Measurements from ENCODE around the gene ADAM8.
A peak's percentile ranks its signal among the peaks of the same experiment; 100 is the strongest.
"Not testable (repeated sequence)": the region's sequence is repeated elsewhere in the genome, so short reads cannot be mapped to it uniquely, and the experiment has no call there.

ADAM8 gene

DNA sequence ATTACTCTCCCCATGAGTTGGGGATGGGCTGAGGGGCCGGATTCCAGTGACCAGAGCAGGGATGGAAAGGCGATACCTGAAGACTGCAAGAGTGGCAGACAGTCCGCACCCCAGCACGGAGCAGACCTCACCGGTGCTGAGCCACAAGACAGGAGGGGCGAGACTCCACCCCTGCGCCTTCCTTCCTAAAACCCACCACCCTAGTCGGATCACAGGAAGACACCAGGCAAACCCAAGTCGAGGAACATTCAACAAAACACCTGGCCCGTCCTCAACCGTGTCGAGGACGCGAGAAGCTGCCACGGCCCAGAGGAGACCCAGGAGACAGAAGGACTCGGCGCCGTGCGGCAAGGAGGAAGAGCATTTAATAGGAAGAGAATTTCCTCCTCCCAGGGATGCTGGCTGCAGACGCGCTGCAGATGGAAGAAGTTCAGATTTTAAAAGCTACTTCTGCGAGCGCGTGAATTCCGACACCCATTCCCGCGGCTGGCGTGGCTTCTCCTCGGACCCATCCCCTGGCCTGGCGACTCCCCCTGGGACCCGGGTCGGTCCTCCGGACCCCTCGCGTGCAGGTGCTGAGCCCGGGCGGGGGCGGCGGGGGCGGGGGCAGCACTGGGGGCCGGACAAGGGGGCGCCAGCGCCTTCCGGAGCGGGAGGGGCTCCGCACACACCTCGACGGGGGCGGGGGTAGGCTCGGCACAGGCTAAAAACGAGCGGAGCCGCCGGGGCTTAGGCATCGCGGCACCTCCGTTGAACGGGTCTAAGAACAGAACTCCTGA, 47.2 kb downstream of the ADAM8 start:
- no peak for DNase-seq

GRCh38 chr10:133227256-133227655, 49.4 kb downstream of the ADAM8 start:
- DNase-seq = no peak

DNA sequence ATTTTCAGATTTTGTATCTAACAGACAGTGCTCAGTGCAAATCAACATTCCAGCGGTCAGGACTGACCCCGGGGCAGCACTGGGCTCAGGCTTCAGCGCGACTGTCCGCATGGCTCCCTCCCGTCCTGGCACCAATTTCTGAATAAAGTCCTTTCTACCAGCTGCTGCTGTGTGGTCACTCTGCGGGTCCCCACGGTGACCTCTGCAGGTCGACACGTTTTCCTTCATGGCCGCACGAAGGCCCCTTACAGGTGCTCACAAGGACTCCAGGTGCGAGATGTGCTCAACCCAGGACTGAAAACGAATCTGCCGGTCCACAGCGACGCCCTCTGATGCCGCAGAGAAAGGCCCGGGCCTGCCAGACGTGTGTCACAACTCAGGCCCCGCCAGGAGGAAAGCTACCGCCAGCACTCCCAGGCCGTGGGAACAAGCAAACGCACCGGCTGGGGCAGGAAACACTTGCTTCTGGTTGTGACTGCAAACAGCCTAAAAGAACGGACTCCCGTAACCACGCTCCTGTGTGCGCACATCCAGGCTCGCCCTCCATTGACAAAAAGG, 50.3 kb downstream of the ADAM8 start:
- DNase-seq = peak; percentile 39

DNA sequence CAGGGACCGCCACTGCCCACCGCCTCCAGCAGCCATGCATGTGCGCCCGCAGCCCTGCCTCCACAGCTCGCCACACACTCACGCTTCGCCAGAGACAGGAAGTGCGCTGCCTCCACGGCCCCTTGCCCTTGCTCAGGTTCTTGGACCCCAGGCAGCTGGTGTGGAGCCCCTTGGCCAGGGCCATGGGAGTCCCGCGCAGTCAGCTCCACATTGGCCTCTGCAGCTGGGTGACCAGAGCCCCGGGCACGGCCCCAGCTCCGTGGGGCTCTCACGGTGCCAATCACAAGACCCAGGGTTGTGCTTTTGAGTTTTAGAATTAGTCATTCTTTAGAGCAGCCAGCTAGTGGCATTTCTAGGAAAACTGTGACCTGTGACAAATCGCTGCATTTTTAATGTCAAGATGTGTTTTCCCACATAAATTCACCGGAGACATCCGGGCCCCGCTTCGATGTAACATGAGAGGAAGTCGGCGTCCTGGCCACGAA, 50.9 kb downstream of the ADAM8 start:
- DNase-seq = no peak

- no peak for DNase-seq
These were observed 51.8 kb downstream of the ADAM8 start for GRCh38 chr10:133224756-133225372.

GRCh38 chr10:133224076-133224475, 52.6 kb downstream of the ADAM8 start:
- DNase-seq = no peak

DNA sequence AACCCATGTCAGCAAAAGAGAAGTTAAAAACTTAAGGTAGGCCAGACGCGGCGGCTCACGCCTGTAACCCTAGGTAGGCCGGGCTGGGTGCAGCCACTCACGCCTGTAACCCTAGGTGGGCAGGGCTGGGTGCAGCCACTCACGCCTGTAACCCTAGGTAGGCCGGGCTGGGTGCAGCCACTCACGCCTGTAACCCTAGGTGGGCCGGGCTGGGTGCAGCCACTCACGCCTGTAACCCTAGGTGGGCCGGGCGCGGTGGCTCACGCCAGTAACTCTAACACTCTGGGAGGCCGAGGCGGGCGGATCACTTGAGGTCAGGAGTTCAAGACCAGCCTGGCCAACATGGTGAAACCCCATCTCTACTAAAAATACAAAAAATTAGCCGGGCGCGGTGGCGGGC, 54.9 kb downstream of the ADAM8 start:
- DNase-seq = not testable (repeated sequence)

DNA sequence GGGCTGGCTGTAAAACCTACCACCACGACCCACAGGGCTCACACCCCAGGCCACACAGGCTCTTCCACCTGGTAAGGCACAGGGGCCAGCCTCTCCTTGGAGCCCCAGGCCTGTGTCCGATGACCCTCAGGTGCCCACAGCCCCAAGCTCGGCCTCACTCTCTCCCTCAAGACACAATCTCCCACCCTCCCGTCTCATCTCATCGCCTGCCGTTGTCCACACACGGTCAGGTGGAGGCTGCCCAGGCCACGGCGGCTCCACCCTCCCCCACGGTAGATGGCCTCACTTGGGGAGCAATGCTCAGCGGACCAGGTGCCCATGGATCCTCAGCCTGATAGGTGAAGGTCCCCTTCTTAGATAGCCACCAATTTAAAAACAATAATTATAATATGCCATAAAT, 55.3 kb downstream of the ADAM8 start:
- no peak for DNase-seq

- no peak for DNase-seq
These were observed 56.9 kb downstream of the ADAM8 start for GRCh38 chr10:133219782-133220181.

- no peak for DNase-seq
These were observed 57.8 kb downstream of the ADAM8 start for GRCh38 chr10:133218891-133219290.

- DNase-seq = no peak
These were observed 58.7 kb downstream of the ADAM8 start for GRCh38 chr10:133217800-133218589.

- no peak for DNase-seq
These were observed 59.9 kb downstream of the ADAM8 start for GRCh38 chr10:133216776-133217175.

GRCh38 chr10:133215586-133215985, 61.1 kb downstream of the ADAM8 start:
- no peak for DNase-seq

DNA sequence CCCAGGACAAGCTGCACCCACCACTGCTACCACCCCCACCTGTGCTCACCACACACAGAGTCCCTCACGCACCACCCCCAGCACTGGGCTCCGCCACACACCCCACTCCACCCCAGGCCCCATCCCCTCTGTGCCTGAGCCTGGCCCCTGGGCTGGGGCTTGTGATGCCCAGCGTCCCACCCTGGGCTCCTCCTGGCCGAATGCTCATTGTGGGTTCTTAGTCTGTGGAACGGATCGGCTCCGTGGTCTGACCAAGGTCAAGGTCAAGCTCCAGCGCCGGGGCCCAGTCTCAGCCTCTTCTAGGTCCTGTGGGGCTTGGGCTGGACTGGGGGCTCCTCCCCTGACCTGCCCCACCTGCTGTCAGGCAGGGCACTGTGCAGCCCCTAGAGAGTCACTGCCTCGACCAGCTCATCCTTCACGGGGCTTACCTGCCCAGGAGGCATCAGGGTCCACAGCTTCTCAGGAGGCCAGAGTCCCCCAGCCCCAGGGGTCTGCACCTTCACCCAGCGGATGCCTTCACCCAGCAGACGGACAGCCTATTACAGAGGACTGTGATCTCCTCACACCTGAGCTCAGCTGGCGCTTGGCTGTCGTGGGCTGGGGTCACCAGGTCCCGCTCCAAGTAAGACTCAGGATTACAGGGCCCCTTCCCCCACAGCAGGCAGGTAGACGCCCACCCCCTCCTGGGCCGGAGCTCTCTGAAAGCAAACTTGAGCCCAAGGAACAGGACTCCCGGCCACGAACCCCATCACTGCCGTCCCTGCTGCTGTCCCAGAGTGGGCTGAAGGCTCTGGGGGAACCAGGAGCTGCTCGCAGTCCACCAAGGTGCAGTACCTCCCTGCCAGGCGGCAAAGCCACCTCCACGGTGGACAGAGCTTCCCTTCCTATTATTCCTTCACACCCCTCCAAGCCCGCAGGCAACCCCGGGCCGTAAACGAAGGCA, 61.9 kb downstream of the ADAM8 start:
- no peak for DNase-seq

GRCh38 chr10:133213641-133214467, 62.8 kb downstream of the ADAM8 start:
- no peak for DNase-seq

- no peak for DNase-seq
These were observed 63.7 kb downstream of the ADAM8 start for GRCh38 chr10:133212853-133213494.
